Esophagus (tissue), 2 donors: ENCODE measurements around the gene AGPAT4. TPM values are rescaled to one million over a fixed set of nuclear protein-coding genes. Genes with fewer than 3 reads are reported as not detected.

Experiments used
- H3K27ac ChIP-seq, 2 donors: one replicate each; pipeline ENCODE4 v1.5.1; 2013; ENCODE audit warnings: low read depth in 2 of 2, mild to moderate bottlenecking in 2 of 2, inconsistent platforms in 1 of 2, low read length in 1 of 2, moderate library complexity in 1 of 2
- H3K27me3 ChIP-seq, 2 donors: one replicate each; pipeline ENCODE4 v1.6.1; 2013; ENCODE audit warnings: low read length in 2 of 2, control low read depth in 1 of 2, mild to moderate bottlenecking in 1 of 2; ENCODE audit not compliant: insufficient read depth in 2 of 2, control insufficient read depth in 1 of 2
- H3K36me3 ChIP-seq, 2 donors: one replicate each; pipeline ENCODE4 v1.6.1; 2013; ENCODE audit warnings: low read length in 1 of 2; ENCODE audit not compliant: control insufficient read depth in 2 of 2, insufficient read depth in 2 of 2
- H3K4me1 ChIP-seq, 2 donors: one replicate each; pipeline ENCODE4 v1.6.1; 2013; ENCODE audit warnings: low read length in 1 of 2; ENCODE audit not compliant: control insufficient read depth in 2 of 2, insufficient read depth in 2 of 2
- H3K4me3 ChIP-seq, 2 donors: one replicate each; pipeline ENCODE4 v1.5.1; 2013; ENCODE audit warnings: low read length in 2 of 2, mild to moderate bottlenecking in 2 of 2, low read depth in 1 of 2, moderate library complexity in 1 of 2
- H3K9me3 ChIP-seq, 2 donors: one replicate each; pipeline ENCODE4 v1.6.1; 2013; ENCODE audit warnings: mild to moderate bottlenecking in 2 of 2, low read depth in 1 of 2, low read length in 1 of 2, moderate library complexity in 1 of 2; ENCODE audit not compliant: control insufficient read depth in 2 of 2, insufficient read depth in 1 of 2
- WGBS, 2 donors: extraction: QIAGEN DNeasy Blood & Tissue Kit; methylation state at CpG; one replicate each; pipeline ENCODE4 v1.1.7; 2013; 5-methylcytosine and 5-hydroxymethylcytosine counted together
- polyA plus RNA-seq, 2 donors: library from polyadenylated mRNA; stranded (reverse); fragments of 200-250 nt; gene quantifications; one replicate each; pipeline ENCODE4 v1.2.3, GENCODE V29; 2013
- donor health status: healthy with polysubstance abuse.
- donor health status: Bipolar disorder and iron deficiency.

AGPAT4 gene
- polyA plus RNA-seq, 2 donors = 1.4 to 2.0 TPM

- no peaks in the 10 kb centered on the region for H3K36me3 ChIP-seq
- H3K9me3 ChIP-seq = no peaks in the 10 kb centered on the region
- no peaks in the 10 kb centered on the region for H3K27me3 ChIP-seq
- H3K4me1 ChIP-seq = peaks cover 0 to 3% of the 10 kb centered on the region in 2 donors
- 88 to 91% methylated on average over 9 of the region's 9 CpGs for WGBS, 2 donors
- no peak overlapping the region for H3K27ac ChIP-seq
- H3K4me3 ChIP-seq = no peak overlapping the region
Observed at GRCh38 chr6:161198783-161199460, 74.9 kb downstream of the AGPAT4 start.

GRCh38 chr6:161198176-161198575, 75.7 kb downstream of the AGPAT4 start:
- Histone ChIP-seq H3K27ac (no peak overlapping the region), H3K9me3 (no peaks in the 10 kb centered on the region), H3K4me1 (peaks cover 0 to 3% of the 10 kb centered on the region in 2 donors), H3K4me3 (no peak overlapping the region), H3K27me3 (no peaks in the 10 kb centered on the region), H3K36me3 (no peaks in the 10 kb centered on the region)
- 30 to 50% methylated on average over 4 of the region's 4 CpGs for WGBS, 2 donors

GRCh38 chr6:161195386-161195785, 78.5 kb downstream of the AGPAT4 start:
- H3K4me1 ChIP-seq = peaks cover 0 to 3% of the 10 kb centered on the region in 2 donors
- no peaks in the 10 kb centered on the region for H3K36me3 ChIP-seq
- no peaks in the 10 kb centered on the region for H3K27me3 ChIP-seq
- H3K9me3 ChIP-seq = no peaks in the 10 kb centered on the region
- 59 to 78% methylated on average over 4 of the region's 4 CpGs for WGBS, 2 donors
- H3K27ac ChIP-seq = no peak overlapping the region
- no peak overlapping the region for H3K4me3 ChIP-seq

- Histone ChIP-seq H3K9me3 (no peaks in the 10 kb centered on the region), H3K4me1 (peaks cover 0 to 3% of the 10 kb centered on the region in 2 donors), H3K27ac (no peak overlapping the region), H3K27me3 (no peaks in the 10 kb centered on the region), H3K4me3 (no peak overlapping the region), H3K36me3 (no peaks in the 10 kb centered on the region)
- 96 to 100% methylated on average over 4 of the region's 4 CpGs for WGBS, 2 donors
Observed at GRCh38 chr6:161194374-161194773, 79.5 kb downstream of the AGPAT4 start.

GRCh38 chr6:161192636-161193411, 81.0 kb downstream of the AGPAT4 start:
- Histone ChIP-seq H3K36me3 (no peaks in the 10 kb centered on the region), H3K27me3 (no peaks in the 10 kb centered on the region), H3K4me3 (no peak overlapping the region), H3K9me3 (no peaks in the 10 kb centered on the region), H3K27ac (no peak overlapping the region), H3K4me1 (peaks cover 0 to 3% of the 10 kb centered on the region in 2 donors)
- 93 to 96% methylated on average over 5 of the region's 5 CpGs for WGBS, 2 donors

GRCh38 chr6:161191671-161192070, 82.2 kb downstream of the AGPAT4 start:
- H3K4me3 ChIP-seq = no peak overlapping the region
- no peaks in the 10 kb centered on the region for H3K27me3 ChIP-seq
- no peaks in the 10 kb centered on the region for H3K9me3 ChIP-seq
- peaks cover 0 to 3% of the 10 kb centered on the region in 2 donors for H3K4me1 ChIP-seq
- H3K27ac ChIP-seq = no peak overlapping the region
- no peaks in the 10 kb centered on the region for H3K36me3 ChIP-seq

- H3K36me3 ChIP-seq = no peaks in the 10 kb centered on the region
- H3K27ac ChIP-seq = no peak overlapping the region
- H3K4me3 ChIP-seq = no peak overlapping the region
- WGBS, 2 donors = 57 to 63% methylated on average over 2 of the region's 2 CpGs
- H3K27me3 ChIP-seq = no peaks in the 10 kb centered on the region
- H3K9me3 ChIP-seq = no peaks in the 10 kb centered on the region
- H3K4me1 ChIP-seq = peaks cover 0 to 3% of the 10 kb centered on the region in 2 donors
Observed at GRCh38 chr6:161191007-161191406, 82.9 kb downstream of the AGPAT4 start.

GRCh38 chr6:161189891-161190290, 84.0 kb downstream of the AGPAT4 start:
- Histone ChIP-seq H3K4me3 (no peak overlapping the region), H3K9me3 (no peaks in the 10 kb centered on the region), H3K36me3 (no peaks in the 10 kb centered on the region), H3K27ac (no peak overlapping the region), H3K27me3 (no peaks in the 10 kb centered on the region), H3K4me1 (no peaks in the 10 kb centered on the region)
- WGBS, 2 donors = 80 to 86% methylated on average over 4 of the region's 4 CpGs

- 95% methylated on average over 19 of the region's 19 CpGs for WGBS, 2 donors
- H3K9me3 ChIP-seq = no peaks in the 10 kb centered on the region
- H3K4me1 ChIP-seq = no peaks in the 10 kb centered on the region
- H3K4me3 ChIP-seq = no peak overlapping the region
- H3K36me3 ChIP-seq = peaks cover 0 to 2% of the 10 kb centered on the region in 2 donors
- no peaks in the 10 kb centered on the region for H3K27me3 ChIP-seq
- no peak overlapping the region for H3K27ac ChIP-seq
Observed at GRCh38 chr6:161188547-161189465, 85.1 kb downstream of the AGPAT4 start.
